ENCODE data around the gene MYH13. TPM values are rescaled to one million over a fixed set of nuclear protein-coding genes. Genes with fewer than 3 reads are reported as not detected.

MYH13 gene
- total and polyA plus RNA-seq, 2 of the 13 experiments (the other 11 are each of a cell fraction or from before 2014, with no cell fraction given) = not detected

- ChIA-PET POLR2A (no interaction called here), CTCF (ENCODE audit: low intra/inter-chr PET ratio, low total read pairs) (no interaction called here)
- in situ Hi-C loops (cut with HindIII; ENCODE audit: extremely low pct_ligation_motif_present, low pct_unique_long_range_greater_than_20kb) (no loop called here), intact Hi-C loops (cut with micrococcal nuclease; ENCODE audit: unreplicated experiment) (no loop called here)
- WGBS (ENCODE audit: low lambda C conversion rate) = 12% methylated on average over 3 of the region's 3 CpGs
- Histone ChIP-seq H3K79me2 (ENCODE audit: insufficient read depth, low read length) (no peaks in the 10 kb centered on the region), H3K4me2 (ENCODE audit: low read depth, low read length) (no peak overlapping the region), H3K4me1 (ENCODE audit: insufficient read depth, low read length) (no peaks in the 10 kb centered on the region), H3K36me3 (replicated peaks in 1 of 2; ENCODE audit: control insufficient read depth in 1 of 2, insufficient read depth in 2 of 2, low read length in 2 of 2) (no peaks in the 10 kb centered on the region), H2AFZ (ENCODE audit: low read length) (no peak overlapping the region), H4K20me1 (ENCODE audit: insufficient read depth, low read length) (no peaks in the 10 kb centered on the region), H3K9ac (ENCODE audit: insufficient read depth, low read depth, low read length) (no peak overlapping the region), H3K4me3 (replicated peaks in 1 of 3; ENCODE audit: insufficient read depth in 1 of 3, low read depth in 2 of 3, low read length in 3 of 3) (no peak overlapping the region), H3K9me3 (ENCODE audit: low read length) (no peaks in the 10 kb centered on the region), H3K27ac (ENCODE audit: extremely low read length, insufficient read depth, low read length) (no peak overlapping the region), H3K27me3 (ENCODE audit: control insufficient read depth in 1 of 2, insufficient read depth in 2 of 2, low read length in 2 of 2) (no peaks in the 10 kb centered on the region; a peak in 1 of 5 replicates)
- ATAC-seq (no peak), DNase-seq (ENCODE audit: low spot score) (no peak), FAIRE-seq (no peak)
- TF ChIP-seq ONECUT2 (CRISPR knock-in tag; IDR thresholded peaks at IDR 0.05) (no peak), ELF4 (CRISPR knock-in tag; IDR thresholded peaks at IDR 0.05; ENCODE audit: borderline replicate concordance) (no peak), DPF2 (CRISPR knock-in tag; IDR thresholded peaks at IDR 0.05; ENCODE audit: borderline replicate concordance, low read depth) (no peak), ZSCAN31 (CRISPR knock-in tag; IDR thresholded peaks at IDR 0.05; ENCODE audit: low read depth) (no peak)
- BruUV-seq (replicated peaks) = no TSS peak
Measured at GRCh38 chr17:10265100-10265810, 107.6 kb downstream of the MYH13 start.

- BruUV-seq (replicated peaks) = no TSS peak
- H3K9ac ChIP-seq (ENCODE audit: insufficient read depth, low read depth, low read length) = no peak overlapping the region
- no peaks in the 10 kb centered on the region for H3K9me3 ChIP-seq (ENCODE audit: low read length)
- H3K4me1 ChIP-seq (ENCODE audit: insufficient read depth, low read length) = no peaks in the 10 kb centered on the region
- TF ChIP-seq ZNF614 (CRISPR knock-in tag; IDR thresholded peaks at IDR 0.05; ENCODE audit: borderline replicate concordance) (no peak), ZMAT5 (CRISPR knock-in tag; IDR thresholded peaks at IDR 0.05; ENCODE audit: borderline replicate concordance, low read depth) (no peak), GATA4 (IDR thresholded peaks at IDR 0.05; ENCODE audit: borderline replicate concordance, low read depth) (no peak), BRD4 (CRISPR knock-in tag; IDR thresholded peaks at IDR 0.05) (no peak), KDM2A (CRISPR knock-in tag; IDR thresholded peaks at IDR 0.05; ENCODE audit: borderline replicate concordance, low read depth) (no peak), ZNF878 (CRISPR knock-in tag; IDR thresholded peaks at IDR 0.05) (no peak), ZNF576 (CRISPR knock-in tag; IDR thresholded peaks at IDR 0.05) (no peak), ONECUT2 (CRISPR knock-in tag; IDR thresholded peaks at IDR 0.05) (no peak), SMAD3 (CRISPR knock-in tag; IDR thresholded peaks at IDR 0.05) (no peak), GZF1 (CRISPR knock-in tag; IDR thresholded peaks at IDR 0.05) (no peak), PTBP1 (IDR thresholded peaks at IDR 0.05; ENCODE audit: low read depth, low read length, poor library complexity, severe bottlenecking) (no peak)
- H2AFZ ChIP-seq (ENCODE audit: low read length) = no peak overlapping the region
- intact Hi-C loops (cut with micrococcal nuclease; ENCODE audit: unreplicated experiment) (no loop called here), in situ Hi-C loops (cut with HindIII; ENCODE audit: extremely low pct_ligation_motif_present, low pct_unique_long_range_greater_than_20kb) (no loop called here)
- no peaks in the 10 kb centered on the region; a peak in 1 of 5 replicates for H3K27me3 ChIP-seq (ENCODE audit: control insufficient read depth in 1 of 2, insufficient read depth in 2 of 2, low read length in 2 of 2)
- ATAC-seq (no peak), FAIRE-seq (no peak), DNase-seq (ENCODE audit: low spot score) (no peak)
- no peak overlapping the region for H3K4me2 ChIP-seq (ENCODE audit: low read depth, low read length)
- ChIA-PET CTCF (ENCODE audit: low intra/inter-chr PET ratio, low total read pairs) (no interaction called here), POLR2A (no interaction called here)
- no peaks in the 10 kb centered on the region for H3K36me3 ChIP-seq (replicated peaks in 1 of 2; ENCODE audit: control insufficient read depth in 1 of 2, insufficient read depth in 2 of 2, low read length in 2 of 2)
- H3K4me3 ChIP-seq (replicated peaks in 1 of 3; ENCODE audit: insufficient read depth in 1 of 3, low read depth in 2 of 3, low read length in 3 of 3) = no peak overlapping the region
- 2% methylated on average over 2 of the region's 2 CpGs for WGBS (ENCODE audit: low lambda C conversion rate)
- no peaks in the 10 kb centered on the region for H3K79me2 ChIP-seq (ENCODE audit: insufficient read depth, low read length)
- H4K20me1 ChIP-seq (ENCODE audit: insufficient read depth, low read length) = no peaks in the 10 kb centered on the region
- no peak overlapping the region for H3K27ac ChIP-seq (ENCODE audit: extremely low read length, insufficient read depth, low read length)
Measured at GRCh38 chr17:10264051-10264450, 108.8 kb downstream of the MYH13 start.

Measured in HepG2 (cell line).